ENCODE data around the gene CEP83. TPM values are rescaled to one million over a fixed set of nuclear protein-coding genes. Genes with fewer than 3 reads are reported as not detected.

Gene CEP83
- total and polyA plus RNA-seq, 8 donors = 7.0 to 14.5 (median 8.7) TPM

- FAIRE-seq = no peak
- intact Hi-C loops (cut with DNase I) = no loop called here
- H3K27ac ChIP-seq = no peak overlapping the region
- H3K36me3 ChIP-seq = peaks cover 0 to 12% (median 0%) of the 10 kb centered on the region in 3 donors
- TF ChIP-seq, protein P1, sequence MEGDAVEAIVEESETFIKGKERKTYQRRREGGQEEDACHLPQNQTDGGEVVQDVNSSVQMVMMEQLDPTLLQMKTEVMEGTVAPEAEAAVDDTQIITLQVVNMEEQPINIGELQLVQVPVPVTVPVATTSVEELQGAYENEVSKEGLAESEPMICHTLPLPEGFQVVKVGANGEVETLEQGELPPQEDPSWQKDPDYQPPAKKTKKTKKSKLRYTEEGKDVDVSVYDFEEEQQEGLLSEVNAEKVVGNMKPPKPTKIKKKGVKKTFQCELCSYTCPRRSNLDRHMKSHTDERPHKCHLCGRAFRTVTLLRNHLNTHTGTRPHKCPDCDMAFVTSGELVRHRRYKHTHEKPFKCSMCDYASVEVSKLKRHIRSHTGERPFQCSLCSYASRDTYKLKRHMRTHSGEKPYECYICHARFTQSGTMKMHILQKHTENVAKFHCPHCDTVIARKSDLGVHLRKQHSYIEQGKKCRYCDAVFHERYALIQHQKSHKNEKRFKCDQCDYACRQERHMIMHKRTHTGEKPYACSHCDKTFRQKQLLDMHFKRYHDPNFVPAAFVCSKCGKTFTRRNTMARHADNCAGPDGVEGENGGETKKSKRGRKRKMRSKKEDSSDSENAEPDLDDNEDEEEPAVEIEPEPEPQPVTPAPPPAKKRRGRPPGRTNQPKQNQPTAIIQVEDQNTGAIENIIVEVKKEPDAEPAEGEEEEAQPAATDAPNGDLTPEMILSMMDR (IDR thresholded peaks at IDR 0.05) = no peak
- H3K4me1 ChIP-seq = no peaks in the 10 kb centered on the region
- H3K4me3 ChIP-seq = no peak overlapping the region
- 92 to 95% methylated on average over 5 of the region's 5 CpGs for WGBS, 2 donors
- no peak for DNase-seq
- H3K9me3 ChIP-seq = no peaks in the 10 kb centered on the region
- no peaks in the 10 kb centered on the region for H3K27me3 ChIP-seq
- ATAC-seq = no peak
Measured at GRCh38 chr12:94309373-94309772, 150.3 kb downstream of the CEP83 start.

GRCh38 chr12:94308612-94309011 lies 151.1 kb downstream of the CEP83 start:
- intact Hi-C loops (cut with DNase I) = no loop called here

DNA sequence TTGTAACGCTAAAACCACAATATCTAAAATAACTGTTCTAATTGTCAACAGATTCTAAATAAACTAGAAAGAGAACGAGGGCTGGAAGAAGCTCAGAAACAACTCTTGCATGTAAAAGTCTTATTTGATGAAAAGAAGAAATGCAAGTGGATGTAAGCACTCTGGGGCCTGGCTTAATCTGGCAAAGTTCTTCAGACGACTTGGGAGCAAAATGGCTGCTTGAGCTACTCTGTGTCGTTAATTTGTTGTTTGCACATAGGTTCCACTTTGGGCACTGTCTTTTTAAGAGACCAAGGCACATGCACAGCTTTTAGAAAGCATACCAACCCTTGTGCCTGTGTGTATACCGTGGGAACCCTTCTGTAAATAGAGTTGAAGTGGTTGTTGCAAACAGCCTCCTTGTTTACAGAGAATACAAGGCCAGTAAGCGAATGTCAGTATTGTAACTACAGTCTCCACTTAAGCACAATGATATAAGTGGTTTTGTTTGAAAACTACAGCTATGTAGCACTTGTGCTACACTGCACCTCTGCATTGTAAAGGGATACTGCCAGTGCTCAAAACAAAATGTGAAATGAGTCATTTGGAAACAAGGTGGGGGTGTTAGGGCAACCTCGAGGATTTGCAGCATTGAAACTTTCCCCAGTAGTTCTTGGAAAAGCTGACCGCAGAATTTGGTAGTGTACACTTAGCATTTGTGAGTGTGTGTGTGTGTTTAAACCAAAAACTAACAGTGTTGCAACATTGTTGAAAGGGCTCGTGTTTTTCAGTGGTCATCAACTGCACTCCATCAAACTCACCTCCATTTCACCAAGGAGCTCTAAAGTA lies 154.3 kb downstream of the CEP83 start:
- Histone ChIP-seq H3K36me3 (peaks cover 0 to 12% (median 0%) of the 10 kb centered on the region in 3 donors), H3K27me3 (no peaks in the 10 kb centered on the region), H3K9me3 (no peaks in the 10 kb centered on the region), H3K27ac (no peak overlapping the region), H3K4me3 (no peak overlapping the region), H3K4me1 (no peaks in the 10 kb centered on the region)
- FAIRE-seq = no peak
- TF ChIP-seq, protein P1 (IDR thresholded peaks at IDR 0.05) = no peak
- 76 to 79% methylated on average over 9 of the region's 9 CpGs for WGBS, 2 donors
- intact Hi-C loops (cut with DNase I) = no loop called here
- no peak for ATAC-seq
- DNase-seq = no peak

More at GRCh38 chr12:94308612-94309011, 151.1 kb downstream of the CEP83 start:
- FAIRE-seq (no peak), ATAC-seq (no peak), DNase-seq (no peak)
- TF ChIP-seq, protein P1 (IDR thresholded peaks at IDR 0.05) = no peak
- no peak overlapping the region for H3K4me3 ChIP-seq
- no peaks in the 10 kb centered on the region for H3K27me3 ChIP-seq
- H3K4me1 ChIP-seq = no peaks in the 10 kb centered on the region
- peaks cover 0 to 12% (median 0%) of the 10 kb centered on the region in 3 donors for H3K36me3 ChIP-seq
- no peak overlapping the region for H3K27ac ChIP-seq
- 90 to 95% methylated on average over 2 of the region's 2 CpGs for whole genome bisulfite sequencing, 2 donors
- H3K9me3 ChIP-seq = no peaks in the 10 kb centered on the region

GRCh38 chr12:94304566-94305061 lies 155.1 kb downstream of the CEP83 start:
- Histone ChIP-seq H3K9me3 (no peaks in the 10 kb centered on the region), H3K36me3 (peaks cover 0 to 12% (median 0%) of the 10 kb centered on the region in 3 donors), H3K4me3 (no peak overlapping the region), H3K4me1 (no peaks in the 10 kb centered on the region), H3K27me3 (no peaks in the 10 kb centered on the region), H3K27ac (no peak overlapping the region)
- 87 to 88% methylated on average over 3 of the region's 3 CpGs for WGBS, 2 donors
- DNase-seq (no peak), FAIRE-seq (no peak), ATAC-seq (no peak)
- TF ChIP-seq, protein P1 (IDR thresholded peaks at IDR 0.05) = no peak
- intact Hi-C loops (cut with DNase I) = no loop called here

DNA sequence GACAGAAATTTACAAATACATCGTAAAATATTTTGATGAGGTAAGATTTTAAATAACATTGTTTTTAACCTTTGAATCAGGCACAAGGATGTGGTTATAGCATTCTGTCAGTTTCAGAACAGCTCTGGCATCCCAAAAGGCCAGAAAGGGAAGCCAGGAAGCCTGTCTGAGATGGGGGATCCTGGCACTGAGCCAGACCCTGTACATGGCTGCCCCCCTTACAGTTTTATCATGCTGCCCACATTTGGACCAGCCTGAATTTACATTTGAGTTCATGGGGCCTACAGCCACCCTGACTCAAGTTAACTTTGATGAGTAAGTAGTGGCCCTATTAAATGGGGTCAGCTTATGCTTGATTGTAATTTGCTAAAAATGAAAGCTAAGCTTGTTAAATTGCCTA lies 155.7 kb downstream of the CEP83 start:
- Histone ChIP-seq H3K4me1 (no peaks in the 10 kb centered on the region), H3K4me3 (no peak overlapping the region), H3K27ac (no peak overlapping the region), H3K9me3 (no peaks in the 10 kb centered on the region), H3K27me3 (no peaks in the 10 kb centered on the region), H3K36me3 (peaks cover 0 to 12% (median 0%) of the 10 kb centered on the region in 3 donors)
- DNase-seq (no peak), ATAC-seq (no peak), FAIRE-seq (no peak)
- intact Hi-C loops (cut with DNase I) = no loop called here
- TF ChIP-seq, protein P1 (IDR thresholded peaks at IDR 0.05) = no peak
- 94 to 100% methylated on average over 1 of the region's 1 CpG for WGBS, 2 donors
